NCI-H345 treated with DMSO at 0.1 percent for 48 hours (cell line): ENCODE measurements around the gene TCL1A.
A peak's percentile ranks its signal among the peaks of the same experiment; 100 is the strongest.
"Not testable (repeated sequence)": the region's sequence is repeated elsewhere in the genome, so short reads cannot be mapped to it uniquely, and the experiment has no call there.

ENCODE experiments used
- DNase-seq: peaks from one replicate; lab custom pipeline; 2025; ENCODE audit not compliant: unreplicated experiment; lab: John Stamatoyannopoulos, UW

The TCL1A gene

DNA sequence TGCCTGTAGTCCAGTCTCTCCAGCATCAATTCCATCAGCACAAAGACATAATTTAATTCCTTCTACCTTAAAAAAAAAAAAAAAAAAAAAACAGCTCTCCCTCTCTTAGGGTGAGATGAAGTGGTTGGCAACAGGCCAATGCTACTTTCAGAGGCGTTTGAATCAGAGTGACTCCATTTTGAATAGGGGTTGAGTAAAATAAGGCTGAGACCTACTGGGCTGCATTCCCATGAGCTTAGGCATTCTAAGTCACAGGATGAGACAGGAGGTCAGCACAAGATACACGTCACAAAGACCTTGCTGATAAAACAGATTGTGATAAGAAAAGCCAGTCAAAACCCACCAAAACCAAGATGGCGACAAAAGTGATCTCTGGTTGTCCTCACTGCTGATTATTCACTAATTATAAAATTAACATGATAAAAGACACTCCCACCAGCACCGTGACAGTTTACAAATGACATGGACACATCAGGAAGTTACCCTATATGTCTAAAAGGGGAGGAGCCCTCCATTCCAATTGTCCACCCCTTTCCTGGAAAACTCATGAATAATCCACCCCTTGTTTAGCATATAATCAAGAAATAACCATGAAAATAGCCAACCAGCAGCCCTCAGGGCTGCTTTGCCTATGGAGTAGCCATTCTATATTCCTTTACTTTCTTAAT lies 34.6 kb downstream of the TCL1A start:
- DNase-seq = peak; percentile 84

GRCh38 chr14:95677179-95677835 lies 36.6 kb downstream of the TCL1A start:
- DNase-seq = no peak

DNA sequence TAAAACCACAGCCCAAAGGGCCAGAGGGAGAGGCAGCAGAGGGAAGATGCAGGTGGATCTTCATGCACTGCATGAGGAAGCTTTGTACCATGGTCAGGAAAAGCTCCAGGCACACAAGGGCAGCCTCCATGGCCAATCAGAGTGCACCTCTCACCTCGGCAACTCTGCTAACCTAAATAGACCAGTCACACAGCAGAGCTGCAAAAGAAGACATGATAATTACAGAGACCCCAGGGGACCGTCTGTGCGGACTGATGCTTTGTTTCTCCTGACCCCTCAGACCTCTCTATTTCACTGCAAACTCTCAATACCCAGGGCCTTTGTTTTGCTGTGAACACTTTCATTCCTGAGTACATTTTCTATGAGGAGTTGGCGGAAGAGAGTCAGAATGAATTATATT lies 38.4 kb downstream of the TCL1A start:
- no peak for DNase-seq

- no peak for DNase-seq
Observed at GRCh38 chr14:95674613-95675012, 39.3 kb downstream of the TCL1A start.

GRCh38 chr14:95668235-95668772 lies 45.6 kb downstream of the TCL1A start:
- DNase-seq = no peak

DNA sequence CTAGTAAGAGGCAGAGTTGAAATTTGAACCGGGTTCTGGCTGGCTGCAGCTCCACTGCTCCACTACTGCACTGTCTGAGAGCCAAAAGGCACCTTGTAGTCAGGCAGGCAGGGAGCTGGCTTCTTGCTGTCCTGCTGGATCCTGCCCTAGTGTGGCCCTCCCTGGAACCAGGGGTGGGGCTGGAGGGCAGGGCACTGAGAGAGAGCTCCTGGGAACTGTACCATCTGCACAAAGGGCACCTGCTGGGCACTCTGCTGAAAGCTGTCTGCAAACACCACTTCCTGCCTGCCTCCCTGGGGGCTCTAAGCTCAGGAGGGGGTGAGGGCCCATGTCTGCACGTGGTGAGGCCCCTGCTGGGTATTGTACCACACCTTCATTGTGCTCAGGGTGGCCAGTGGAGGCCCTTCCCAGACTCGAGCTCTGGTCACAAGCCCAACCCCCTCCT lies 46.7 kb downstream of the TCL1A start:
- DNase-seq = peak; percentile 89

DNA sequence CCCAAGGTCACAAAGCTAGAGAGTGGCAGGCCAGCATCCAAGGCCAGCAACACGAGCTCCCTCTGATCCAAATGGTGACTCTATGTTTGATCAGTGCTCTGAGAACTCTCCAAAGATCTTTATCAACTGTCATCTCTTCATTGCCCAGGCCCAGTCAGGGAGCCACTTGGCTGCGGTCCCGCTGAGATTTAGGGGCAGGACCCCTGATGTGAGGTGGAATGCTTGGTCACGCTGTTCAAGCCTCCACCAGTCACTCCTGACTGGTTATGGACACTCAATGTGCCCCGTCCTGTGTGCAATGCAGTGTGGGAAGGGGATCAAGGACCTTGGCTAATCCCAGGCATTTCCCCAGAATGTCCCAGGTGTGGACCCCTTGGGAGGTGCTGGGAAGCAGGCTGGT lies 47.5 kb downstream of the TCL1A start:
- no peak for DNase-seq

- not testable (repeated sequence) for DNase-seq
Observed at GRCh38 chr14:95665530-95665929, 48.4 kb downstream of the TCL1A start.

GRCh38 chr14:95664546-95664945 lies 49.4 kb downstream of the TCL1A start:
- peak; percentile 91 for DNase-seq

DNA sequence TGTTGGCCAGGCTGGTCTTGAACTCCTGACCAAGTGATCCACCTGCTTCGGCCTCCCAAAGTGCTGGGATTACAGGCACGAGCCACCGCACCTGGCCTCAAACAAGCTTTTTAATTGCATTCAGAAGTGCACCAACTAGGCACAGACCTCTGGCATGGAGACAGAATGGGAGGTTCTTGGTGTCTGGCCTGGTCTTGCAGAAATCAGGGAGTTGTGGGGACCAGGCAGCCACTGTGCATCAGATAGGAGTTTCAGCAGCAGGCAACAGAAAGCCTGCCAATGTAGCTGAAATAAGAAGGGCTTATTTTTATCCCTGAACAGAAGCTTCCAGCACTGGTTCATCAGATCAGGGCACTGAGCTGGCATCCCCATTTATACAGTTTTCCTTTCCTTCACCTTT lies 49.9 kb downstream of the TCL1A start:
- DNase-seq = peak; percentile 91

DNA sequence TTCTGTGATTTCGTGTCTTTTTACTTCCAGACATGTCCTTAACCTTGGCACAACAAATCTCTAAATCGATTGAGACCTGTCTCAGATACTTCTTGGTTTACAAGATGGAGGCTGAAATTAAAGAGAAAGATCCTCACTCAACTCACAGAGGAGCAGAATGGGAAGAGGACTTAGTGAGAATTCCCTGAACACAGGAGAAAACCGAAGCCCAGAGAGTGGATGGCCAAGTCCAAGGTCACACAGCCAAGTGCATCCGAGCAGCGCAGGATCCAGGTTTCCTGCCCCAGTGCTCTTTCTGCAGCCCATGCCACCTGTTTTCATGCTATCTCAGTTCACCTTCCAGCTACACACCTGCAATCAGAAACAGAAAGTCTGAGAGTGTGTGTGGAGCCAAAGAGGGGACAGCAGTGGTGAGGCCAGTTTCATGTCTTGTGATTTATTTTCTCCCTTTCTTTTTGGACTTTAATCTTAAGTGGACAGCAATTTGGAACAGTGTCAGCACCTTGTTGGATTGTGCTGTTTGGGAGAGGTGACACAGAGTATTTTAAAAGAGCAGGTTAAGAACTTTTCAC lies 50.6 kb downstream of the TCL1A start:
- no peak for DNase-seq

DNA sequence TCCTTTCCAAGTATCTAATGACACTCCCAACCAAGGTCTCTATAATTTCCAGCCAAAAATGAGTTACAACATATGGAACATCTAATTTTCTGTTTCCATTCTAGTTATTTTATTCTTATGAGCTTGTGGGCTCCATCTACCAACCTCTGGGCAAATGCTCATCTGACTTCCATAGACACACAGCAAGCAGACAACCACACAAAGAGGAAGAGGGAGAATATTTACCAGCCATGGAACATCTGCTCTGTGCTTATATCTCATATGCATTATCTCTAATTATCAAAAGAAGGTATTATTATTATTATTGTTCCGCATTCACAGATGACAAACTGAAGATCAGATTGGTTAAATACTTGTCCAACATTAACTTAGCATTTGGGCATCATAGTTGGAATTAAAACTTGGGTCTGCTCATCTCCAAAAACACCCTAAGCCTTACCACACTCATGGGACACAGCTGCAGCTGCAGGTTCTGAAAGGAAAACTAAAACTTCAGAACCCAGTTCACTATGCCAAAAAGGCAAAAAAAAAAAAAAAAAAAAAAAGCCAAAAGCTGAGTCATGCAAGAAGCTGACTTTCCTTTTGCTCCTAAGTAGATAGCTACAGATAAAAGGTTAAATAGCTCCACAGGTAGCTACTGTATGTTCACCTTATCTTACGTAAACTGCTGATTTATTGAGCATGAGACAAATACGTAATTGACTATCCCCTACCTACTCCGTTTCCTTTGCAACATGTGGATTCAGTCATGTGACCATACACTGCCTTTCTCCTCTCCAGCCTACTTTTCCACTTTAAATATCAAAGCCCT lies 51.3 kb downstream of the TCL1A start:
- no peak for DNase-seq

DNA sequence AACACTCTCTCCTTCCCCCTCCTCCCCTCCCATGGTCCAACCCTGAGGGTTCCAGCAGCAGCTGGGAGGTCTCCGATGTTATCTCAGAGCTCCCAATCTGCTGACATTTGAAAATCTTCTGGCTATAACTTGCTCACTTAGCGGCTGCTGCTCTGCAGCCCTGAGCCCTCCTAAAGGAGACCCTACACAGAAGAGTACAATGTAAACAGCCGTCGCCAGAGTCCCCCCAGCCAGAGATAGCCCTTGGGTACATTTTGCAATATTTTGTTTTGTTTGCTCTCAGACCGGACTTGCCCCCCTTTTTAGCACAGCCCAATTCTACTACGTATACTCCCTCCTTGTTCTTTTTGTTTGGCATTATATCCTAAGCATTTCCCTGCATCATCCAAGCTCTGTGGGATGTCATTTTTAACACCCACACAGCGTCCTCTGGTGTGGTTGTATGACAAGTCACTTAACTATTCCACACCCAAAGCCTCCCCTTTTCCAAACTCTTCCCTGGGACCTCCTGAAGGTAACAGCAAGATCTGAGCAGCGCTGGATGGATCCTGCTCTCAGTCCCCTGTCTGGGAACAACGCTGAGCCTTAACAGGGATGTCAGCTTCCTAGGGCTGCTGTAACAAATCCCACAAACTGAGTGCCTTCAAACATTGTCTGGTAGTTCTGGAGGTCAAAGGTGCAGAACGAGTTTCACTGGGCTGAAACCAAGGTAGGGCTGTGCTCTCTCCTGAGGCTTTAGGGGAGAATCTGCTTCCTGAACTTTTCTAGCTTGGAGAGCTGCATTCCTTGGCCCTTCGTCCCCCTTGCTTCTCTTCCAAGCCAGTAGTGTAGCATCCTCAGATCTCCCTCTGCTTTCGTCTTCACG lies 53.0 kb downstream of the TCL1A start:
- DNase-seq = no peak

DNA sequence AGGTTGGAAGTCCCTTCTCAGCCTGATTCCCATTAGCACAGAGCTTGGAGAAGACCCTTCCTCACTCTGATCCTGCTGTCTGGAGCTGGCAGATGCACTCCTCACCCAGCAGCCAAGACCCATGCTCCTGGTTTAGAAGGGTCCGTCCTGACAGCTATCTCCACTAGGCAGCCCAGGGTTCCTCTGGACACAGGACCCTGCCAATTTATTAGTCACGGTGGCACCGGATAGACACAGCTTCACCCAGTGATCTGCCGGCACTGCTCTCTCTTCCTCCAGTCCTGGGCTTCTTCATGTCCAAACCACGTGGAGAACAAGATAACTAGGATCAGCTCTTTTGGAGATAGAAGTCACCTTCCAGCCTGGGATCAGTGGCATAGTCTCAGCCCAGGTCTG lies 53.9 kb downstream of the TCL1A start:
- no peak for DNase-seq
